Heart right ventricle (tissue), 16 donors: ENCODE results near the gene PRR30. TPM values are rescaled to one million over a fixed set of nuclear protein-coding genes. Genes with fewer than 3 reads are reported as not detected.
A peak's percentile ranks its signal among the peaks of the same experiment; 100 is the strongest.

Source experiments
- ATAC-seq, 8 donors: fragments of 200-7000 bp; cut with Tn5 transposase; one replicate each; pipeline ENCODE4 v1.9.1; 2020; ENCODE audit warnings: mild to moderate bottlenecking in 8 of 8, moderate library complexity in 8 of 8, moderate number of reproducible peaks in 1 of 8
- DNase-seq, 2 donors: peaks; one replicate each; pipeline ENCODE4 v3.0.0-alpha.2; 2020
- H3K27ac ChIP-seq, 10 donors: fragments of 200-600 bp; sonication (generic) in 2 of 10; one replicate each; pipeline versions ENCODE4 v1.5.0 to v1.8.0; 2020 to 2022; ENCODE audit warnings: mild to moderate bottlenecking in 3 of 10
- H3K27me3 ChIP-seq, 7 donors: fragments of 200-600 bp; one replicate each; pipeline ENCODE4 v1.8.0; 2021 to 2022; ENCODE audit warnings: mild to moderate bottlenecking in 2 of 7
- H3K36me3 ChIP-seq, 9 donors: fragments of 200-600 bp; sonication (generic) in 1 of 9; one replicate each; pipeline versions ENCODE4 v1.5.0 to v1.8.0; 2020 to 2022; ENCODE audit warnings: mild to moderate bottlenecking in 2 of 9
- H3K4me1 ChIP-seq, 9 donors: fragments of 200-600 bp; sonication (generic) in 1 of 9; one replicate each; pipeline versions ENCODE4 v1.5.0 to v1.8.0; 2020 to 2022; ENCODE audit warnings: mild to moderate bottlenecking in 4 of 9
- H3K4me3 ChIP-seq, 10 donors: fragments of 200-600 bp; sonication (generic) in 2 of 10; one replicate each; pipeline versions ENCODE4 v1.5.0 to v1.8.0; 2020 to 2022; ENCODE audit warnings: mild to moderate bottlenecking in 7 of 10, moderate library complexity in 2 of 10
- H3K9me3 ChIP-seq, 11 donors: fragments of 200-600 bp in 10 of 11; sonication (generic) in 2 of 11; one replicate each; pipeline versions ENCODE4 v1.5.0 to v1.8.0; 2013 to 2022; ENCODE audit warnings: mild to moderate bottlenecking in 2 of 11, control low read depth in 1 of 11, moderate library complexity in 1 of 11
- WGBS, 2 donors: extraction: QIAGEN DNeasy Blood & Tissue Kit; methylation state at CpG; one replicate each; pipeline ENCODE4 v1.1.7; 2013; ENCODE audit warnings: inconsistent platforms in 1 of 2; 5-methylcytosine and 5-hydroxymethylcytosine counted together
- intact Hi-C, 10 donors: fragments of 100-400 bp; cut with DNase I; formaldehyde crosslinking; loops; one replicate each; pipeline versions ENCODE4 v1.11.1 to v1.14.2; 2022
- polyA plus RNA-seq, 2 donors: library from polyadenylated mRNA; stranded (reverse); fragments of 200-250 nt; gene quantifications; one replicate each; pipeline ENCODE4 v1.2.3, GENCODE V29; 2013
- total RNA-seq, 10 donors: library from RNA; stranded (reverse); fragmentation: NEBNext Ultra II Directional in 3 of 10; extraction: Animal tissue kit (Norgen Biotek cat#: 25700) in 3 of 10; gene quantifications; one replicate each; pipeline versions ENCODE4 v1.2.1 to v1.2.4, GENCODE V29; 2021 to 2023
- TF ChIP-seq, protein P1 (sequence below), 9 donors: fragments of 200-600 bp; sonication (generic) in 2 of 9; IDR thresholded peaks; one replicate each; pipeline versions ENCODE4 v1.5.0 to v1.8.0; 2021 to 2022; ENCODE audit warnings: antibody characterized with exemption in 9 of 9, mild to moderate bottlenecking in 5 of 9, moderate library complexity in 1 of 9
- donor health status: Arrhythmogenic right ventricular cardiomyopathy.
- donor health status: ischemic (EF 13 %, LVEDD 7.1; RV severe dilation, severe dysfunction).
- donor health status: healthy with polysubstance abuse.
- donor health status: DM: no; HTN: yes; CAD: no.
- donor health status: DM: no; HTN: no; CAD: no.
- donor health status: ischemic (EF 25% LVEDD 6.9; RV normal size, moderate dysfunction).
- donor health status: ischemic (EF 25% LVEDD 5.7; RV mildly dilated, moderate dysfunction).
- donor health status: healthy.
- donor health status: DM: yes; HTN: yes; CAD: no.
- donor health status: Ischemic cardiomyopathy.
- donor health status: ischemic (EF 35%, LVEDD 5.7; RV mildly dilated, moderate dysfunction).
- donor health status: nonischemic (EF 11% LVEDD 7.7; RV severe dilation, severe dysfunction).
- donor health status: DM: yes; HTN: yes; CAD: no.
- donor health status: PGD.
- donor health status: ischemic (EF 29% LVEDD 5.4; RV normal size, mild dysfunction).
- donor health status: nonischemic (EF 23%, LVEDD 6.1; RV moderate dilation, normal function).

Gene PRR30
- total and polyA plus RNA-seq, 12 donors, result not detected

DNA sequence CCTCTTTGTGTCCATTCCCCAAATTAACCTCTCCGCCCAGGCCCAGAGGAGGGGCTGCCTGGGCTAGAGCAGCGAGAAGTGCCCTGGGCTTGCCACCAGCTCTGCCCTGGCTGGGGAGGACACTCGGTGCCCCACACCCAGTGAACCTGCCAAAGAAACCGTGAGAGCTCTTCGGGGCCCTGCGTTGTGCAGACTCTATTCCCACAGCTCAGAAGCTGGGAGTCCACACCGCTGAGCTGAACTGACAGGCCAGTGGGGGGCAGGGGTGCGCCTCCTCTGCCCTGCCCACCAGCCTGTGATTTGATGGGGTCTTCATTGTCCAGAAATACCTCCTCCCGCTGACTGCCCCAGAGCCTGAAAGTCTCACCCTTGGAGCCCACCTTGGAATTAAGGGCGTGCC is 39.2 kb downstream of the PRR30 start:
- Histone ChIP-seq H3K4me3 (no peak overlapping the region), H3K36me3 (peaks cover 0 to 5% (median 0%) of the 10 kb centered on the region in 9 donors), H3K4me1 (peaks cover 0 to 14% (median 12%) of the 10 kb centered on the region in 9 donors), H3K9me3 (no peaks in the 10 kb centered on the region), H3K27ac (no peak overlapping the region), H3K27me3 (peaks cover 0 to 10% (median 0%) of the 10 kb centered on the region in 7 donors)
- WGBS, 2 donors, result 89% methylated on average over 10 of the region's 10 CpGs
- intact Hi-C loops, result loop anchor here in 1 of 10 donors (10.0 kb wide), 1 partner anchor 195 kb away; no protein-coding TSS in a partner anchor
- ATAC-seq, result no peak
- TF ChIP-seq, protein P1, sequence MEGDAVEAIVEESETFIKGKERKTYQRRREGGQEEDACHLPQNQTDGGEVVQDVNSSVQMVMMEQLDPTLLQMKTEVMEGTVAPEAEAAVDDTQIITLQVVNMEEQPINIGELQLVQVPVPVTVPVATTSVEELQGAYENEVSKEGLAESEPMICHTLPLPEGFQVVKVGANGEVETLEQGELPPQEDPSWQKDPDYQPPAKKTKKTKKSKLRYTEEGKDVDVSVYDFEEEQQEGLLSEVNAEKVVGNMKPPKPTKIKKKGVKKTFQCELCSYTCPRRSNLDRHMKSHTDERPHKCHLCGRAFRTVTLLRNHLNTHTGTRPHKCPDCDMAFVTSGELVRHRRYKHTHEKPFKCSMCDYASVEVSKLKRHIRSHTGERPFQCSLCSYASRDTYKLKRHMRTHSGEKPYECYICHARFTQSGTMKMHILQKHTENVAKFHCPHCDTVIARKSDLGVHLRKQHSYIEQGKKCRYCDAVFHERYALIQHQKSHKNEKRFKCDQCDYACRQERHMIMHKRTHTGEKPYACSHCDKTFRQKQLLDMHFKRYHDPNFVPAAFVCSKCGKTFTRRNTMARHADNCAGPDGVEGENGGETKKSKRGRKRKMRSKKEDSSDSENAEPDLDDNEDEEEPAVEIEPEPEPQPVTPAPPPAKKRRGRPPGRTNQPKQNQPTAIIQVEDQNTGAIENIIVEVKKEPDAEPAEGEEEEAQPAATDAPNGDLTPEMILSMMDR (IDR thresholded peaks at IDR 0.05), result no peak
- DNase-seq, result no peak

DNA sequence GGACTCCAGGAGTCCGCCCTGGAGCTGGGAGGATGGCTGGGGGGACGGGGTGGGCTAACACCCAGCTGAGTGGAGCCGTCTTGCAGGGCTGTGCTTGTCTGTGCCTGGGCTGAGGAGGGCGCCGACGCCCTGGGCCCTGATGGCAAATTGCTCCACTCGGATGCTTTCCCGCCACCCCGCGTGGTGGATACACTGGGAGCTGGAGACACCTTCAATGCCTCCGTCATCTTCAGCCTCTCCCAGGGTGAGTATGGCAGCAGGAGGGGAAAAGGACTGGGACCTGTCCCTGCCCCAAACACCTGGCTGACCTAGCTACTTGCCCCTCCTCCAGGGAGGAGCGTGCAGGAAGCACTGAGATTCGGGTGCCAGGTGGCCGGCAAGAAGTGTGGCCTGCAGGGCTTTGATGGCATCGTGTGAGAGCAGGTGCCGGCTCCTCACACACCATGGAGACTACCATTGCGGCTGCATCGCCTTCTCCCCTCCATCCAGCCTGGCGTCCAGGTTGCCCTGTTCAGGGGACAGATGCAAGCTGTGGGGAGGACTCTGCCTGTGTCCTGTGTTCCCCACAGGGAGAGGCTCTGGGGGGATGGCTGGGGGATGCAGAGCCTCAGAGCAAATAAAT is 39.8 kb downstream of the PRR30 start:
- H3K4me1 ChIP-seq, result peaks cover 0 to 14% (median 12%) of the 10 kb centered on the region in 9 donors
- 92 to 96% methylated on average over 19 of the region's 19 CpGs for WGBS, 2 donors
- DNase-seq (no peak), ATAC-seq (no peak)
- no peak overlapping the region for H3K27ac ChIP-seq
- peaks cover 0 to 5% (median 0%) of the 10 kb centered on the region in 9 donors for H3K36me3 ChIP-seq
- intact Hi-C loops, result loop anchor here (2.0 to 10.0 kb wide), 10 partner anchors 33 to 205 kb away; partner anchors contain the start of genes TRIM54 (in 3 of the 10), UCN (in 2 of the 10) and PREB (in 1 of the 10)
- TF ChIP-seq, protein P1 (IDR thresholded peaks at IDR 0.05), result no peak
- no peaks in the 10 kb centered on the region for H3K9me3 ChIP-seq
- no peak overlapping the region for H3K4me3 ChIP-seq
- peaks cover 0 to 7% (median 0%) of the 10 kb centered on the region in 7 donors for H3K27me3 ChIP-seq

DNA sequence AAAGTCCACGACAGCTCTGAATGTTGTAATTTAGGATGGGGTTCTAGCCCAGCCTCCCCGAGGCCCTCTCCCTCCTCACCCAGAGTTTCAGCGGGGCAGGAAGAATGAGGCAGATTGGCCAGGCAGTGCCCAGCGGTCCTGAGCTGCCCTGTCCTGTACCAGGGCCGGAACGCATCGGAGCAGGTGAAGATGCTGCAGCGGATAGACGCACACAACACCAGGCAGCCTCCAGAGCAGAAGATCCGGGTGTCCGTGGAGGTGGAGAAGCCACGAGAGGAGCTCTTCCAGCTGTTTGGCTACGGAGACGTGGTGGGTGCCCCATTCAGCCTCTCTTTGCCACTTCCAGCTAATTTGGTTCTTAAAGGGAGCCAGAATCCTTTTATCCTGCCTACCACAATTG is 41.9 kb downstream of the PRR30 start:
- DNase-seq (no peak), ATAC-seq (no peak)
- WGBS, 2 donors, result 91% methylated on average over 14 of the region's 14 CpGs
- Histone ChIP-seq H3K4me3 (no peak overlapping the region), H3K27me3 (no peaks in the 10 kb centered on the region), H3K4me1 (peaks cover 0 to 14% (median 12%) of the 10 kb centered on the region in 9 donors), H3K9me3 (no peaks in the 10 kb centered on the region), H3K36me3 (peaks cover 0 to 5% (median 0%) of the 10 kb centered on the region in 9 donors), H3K27ac (no peak overlapping the region)
- intact Hi-C loops, result loop anchor here in 8 of 10 donors (5.0 to 10.0 kb wide), 7 partner anchors 35 to 207 kb away; partner anchors contain the start of genes TRIM54 (in 3 of the 8), UCN (in 2 of the 8) and PREB (in 1 of the 8)
- TF ChIP-seq, protein P1 (IDR thresholded peaks at IDR 0.05), result no peak

DNA sequence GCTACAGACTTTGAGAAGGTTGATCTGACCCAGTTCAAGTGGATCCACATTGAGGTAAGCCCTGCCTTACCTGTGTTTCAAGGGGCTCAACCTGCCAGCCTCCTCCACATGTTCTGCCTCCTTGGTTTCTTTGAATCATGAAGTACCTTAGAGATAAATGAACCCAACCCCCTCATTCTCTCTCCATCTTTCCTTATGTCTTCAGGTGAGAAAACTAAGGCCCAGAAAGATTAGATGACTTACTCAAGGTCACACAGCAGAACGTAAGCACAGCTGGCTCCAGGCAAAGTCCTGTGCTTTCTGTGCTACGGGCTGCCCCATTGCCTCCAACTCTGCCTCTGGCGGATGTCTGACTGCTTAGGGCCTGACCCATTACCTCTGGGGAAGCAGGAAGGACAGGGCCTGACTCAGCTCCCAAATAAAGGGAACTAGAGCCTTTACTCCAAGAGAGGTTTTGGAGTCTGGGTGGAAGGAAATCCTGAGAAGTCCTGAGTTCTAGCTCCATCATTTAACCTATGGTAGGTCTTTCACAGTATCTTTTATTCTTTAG is 42.4 kb downstream of the PRR30 start:
- intact Hi-C loops, result loop anchor here in 8 of 10 donors (5.0 to 10.0 kb wide), 7 partner anchors 35 to 208 kb away; partner anchors contain the start of genes TRIM54 (in 3 of the 8), UCN (in 2 of the 8) and PREB (in 1 of the 8)
- H3K27me3 ChIP-seq, result no peaks in the 10 kb centered on the region
- peak overlapping the region in 6 of 10 donors; percentile 15 to 68 (median 57) for H3K27ac ChIP-seq
- H3K4me3 ChIP-seq, result no peak overlapping the region
- DNase-seq (no peak), ATAC-seq (no peak)
- H3K4me1 ChIP-seq, result peaks cover 0 to 14% (median 12%) of the 10 kb centered on the region in 9 donors
- H3K36me3 ChIP-seq, result peaks cover 0 to 5% (median 0%) of the 10 kb centered on the region in 9 donors
- WGBS, 2 donors, result 74 to 79% methylated on average over 3 of the region's 3 CpGs
- TF ChIP-seq, protein P1 (IDR thresholded peaks at IDR 0.05), result no peak
- H3K9me3 ChIP-seq, result no peaks in the 10 kb centered on the region
